ENCODE data around the gene ORAI2. TPM values are rescaled to one million over a fixed set of nuclear protein-coding genes. Genes with fewer than 3 reads are reported as not detected.

Gene ORAI2
- 40.6 and 49.9 TPM in 2 replicates for total RNA-seq

DNA sequence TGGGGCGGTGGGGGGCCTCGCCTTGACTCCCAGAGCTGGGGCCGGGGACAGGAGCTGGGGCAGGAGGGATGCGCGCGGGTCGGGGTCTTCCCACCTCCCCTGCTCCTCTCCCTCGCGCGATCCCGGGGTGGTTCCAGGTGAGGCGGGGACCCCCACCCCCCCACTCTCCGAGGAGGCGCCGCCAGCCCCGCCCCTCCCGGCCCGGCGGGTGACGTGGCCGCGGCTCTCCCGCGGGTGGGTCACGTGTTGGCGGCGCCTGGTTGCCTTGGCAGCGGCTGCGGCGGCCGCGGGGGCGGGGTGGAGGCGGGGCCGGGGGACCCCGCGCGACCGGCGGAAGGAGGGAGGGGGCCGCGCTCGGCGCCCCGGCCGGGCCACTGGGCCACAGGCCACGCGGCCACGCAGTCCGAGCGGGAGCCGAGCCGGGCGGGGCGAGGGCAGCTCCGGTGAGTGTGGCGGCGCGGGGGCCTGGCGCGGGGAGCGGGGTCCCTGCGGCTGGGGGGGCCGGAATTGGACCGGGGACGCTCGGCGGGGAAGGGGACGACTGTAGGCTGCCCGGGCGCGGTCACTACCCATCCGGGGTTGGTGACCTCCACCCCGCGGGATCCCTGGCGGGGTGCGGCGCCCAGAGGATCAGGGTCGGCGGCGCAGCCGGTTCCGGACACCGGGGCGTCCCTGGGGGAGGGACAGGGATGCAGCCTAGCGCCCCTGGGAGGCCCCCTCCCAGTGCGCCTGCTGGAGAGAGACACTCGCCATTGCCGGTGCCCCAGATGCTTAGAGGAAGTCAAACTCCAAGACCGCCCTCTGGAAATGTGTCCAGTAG lies at the start of gene ORAI2:
Gene ORAI2, plus strand, starts transcription at position 357 of the 820 bp plus-strand sequence. CDS start 5,382 bp downstream, outside the sequence.
- H3K4me3 ChIP-seq (ENCODE audit: low read depth, low read length), result peak within 1 kb of the TSS; percentile 81
- DNase-seq (ENCODE audit: low read depth), result peak; percentile 72
- TF ChIP-seq, protein P1, sequence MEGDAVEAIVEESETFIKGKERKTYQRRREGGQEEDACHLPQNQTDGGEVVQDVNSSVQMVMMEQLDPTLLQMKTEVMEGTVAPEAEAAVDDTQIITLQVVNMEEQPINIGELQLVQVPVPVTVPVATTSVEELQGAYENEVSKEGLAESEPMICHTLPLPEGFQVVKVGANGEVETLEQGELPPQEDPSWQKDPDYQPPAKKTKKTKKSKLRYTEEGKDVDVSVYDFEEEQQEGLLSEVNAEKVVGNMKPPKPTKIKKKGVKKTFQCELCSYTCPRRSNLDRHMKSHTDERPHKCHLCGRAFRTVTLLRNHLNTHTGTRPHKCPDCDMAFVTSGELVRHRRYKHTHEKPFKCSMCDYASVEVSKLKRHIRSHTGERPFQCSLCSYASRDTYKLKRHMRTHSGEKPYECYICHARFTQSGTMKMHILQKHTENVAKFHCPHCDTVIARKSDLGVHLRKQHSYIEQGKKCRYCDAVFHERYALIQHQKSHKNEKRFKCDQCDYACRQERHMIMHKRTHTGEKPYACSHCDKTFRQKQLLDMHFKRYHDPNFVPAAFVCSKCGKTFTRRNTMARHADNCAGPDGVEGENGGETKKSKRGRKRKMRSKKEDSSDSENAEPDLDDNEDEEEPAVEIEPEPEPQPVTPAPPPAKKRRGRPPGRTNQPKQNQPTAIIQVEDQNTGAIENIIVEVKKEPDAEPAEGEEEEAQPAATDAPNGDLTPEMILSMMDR (IDR thresholded peaks at IDR 0.05; ENCODE audit: insufficient read depth, low read depth, low read length), result no peak

- no peak overlapping the region for H3K4me3 ChIP-seq (ENCODE audit: low read depth, low read length)
- TF ChIP-seq, protein P1 (IDR thresholded peaks at IDR 0.05; ENCODE audit: insufficient read depth, low read depth, low read length), result no peak
- no peak for DNase-seq (ENCODE audit: low read depth)
These were observed 46.3 kb upstream of the ORAI2 start for GRCh38 chr7:102387064-102387463.

GRCh38 chr7:102389810-102390209 lies 43.6 kb upstream of the ORAI2 start:
- no peak for DNase-seq (ENCODE audit: low read depth)
- H3K4me3 ChIP-seq (ENCODE audit: low read depth, low read length), result no peak overlapping the region
- TF ChIP-seq, protein P1 (IDR thresholded peaks at IDR 0.05; ENCODE audit: insufficient read depth, low read depth, low read length), result no peak

DNA sequence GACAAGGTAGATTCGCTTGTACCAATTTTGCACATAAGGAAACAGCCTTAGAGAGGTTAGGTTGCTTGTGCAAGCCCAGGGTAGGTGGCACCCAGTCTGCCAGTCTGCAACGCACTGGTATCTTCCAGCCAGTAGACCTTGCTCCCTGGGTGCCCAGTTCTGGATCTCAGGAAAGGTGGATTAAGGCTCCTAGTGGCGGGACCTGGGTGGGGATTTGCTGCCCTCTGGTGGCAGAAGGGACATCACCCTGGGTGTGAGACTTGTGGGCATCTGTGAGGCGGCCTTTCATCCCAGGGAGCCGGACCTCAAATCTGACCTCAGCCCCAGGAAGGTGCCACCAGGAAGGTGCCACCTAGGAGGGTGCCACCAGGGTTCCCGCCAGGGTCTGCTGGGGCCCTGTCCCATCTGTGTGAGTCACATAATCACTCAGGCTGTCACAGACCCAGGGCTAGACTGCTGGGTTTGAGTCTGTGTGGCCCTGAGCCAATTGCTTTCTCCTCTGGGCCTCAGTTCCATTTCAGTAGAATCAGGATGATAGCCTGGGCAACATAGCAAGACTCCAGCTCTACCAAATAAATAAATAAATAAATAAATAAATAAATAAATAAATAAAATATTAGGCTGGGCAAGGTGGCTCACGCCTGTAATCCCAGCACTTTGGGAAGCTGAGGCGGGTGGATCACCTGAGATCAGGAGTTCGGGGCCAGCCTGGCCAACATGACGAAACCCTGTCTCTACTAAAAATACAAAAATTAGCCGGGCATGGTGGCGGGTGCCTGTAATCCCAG lies 42.5 kb upstream of the ORAI2 start:
- H3K4me3 ChIP-seq (ENCODE audit: low read depth, low read length), result no peak overlapping the region
- DNase-seq (ENCODE audit: low read depth), result peak; percentile 77
- TF ChIP-seq, protein P1 (IDR thresholded peaks at IDR 0.05; ENCODE audit: insufficient read depth, low read depth, low read length), result peak; percentile 92

DNA sequence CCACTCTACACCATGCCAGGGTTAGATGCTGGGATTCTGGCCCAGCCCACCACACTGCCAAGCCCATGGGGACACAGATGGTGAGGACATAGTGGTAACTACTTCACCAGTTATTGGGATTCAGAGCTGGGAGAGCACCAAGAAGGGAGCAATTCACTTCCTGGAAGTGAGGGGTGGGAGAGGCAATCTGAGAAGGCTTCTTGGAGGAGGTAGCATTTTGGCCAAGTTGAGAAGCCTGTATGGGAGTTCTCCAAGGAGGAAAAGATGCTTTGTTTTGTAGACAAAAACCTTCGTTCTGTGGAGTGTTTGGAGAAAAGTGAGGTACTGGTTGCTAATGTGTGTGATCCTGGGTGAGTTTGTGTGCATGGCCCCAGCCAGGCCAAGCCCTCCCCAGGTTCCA lies 41.0 kb upstream of the ORAI2 start:
- H3K4me3 ChIP-seq (ENCODE audit: low read depth, low read length), result no peak overlapping the region
- TF ChIP-seq, protein P1 (IDR thresholded peaks at IDR 0.05; ENCODE audit: insufficient read depth, low read depth, low read length), result no peak
- DNase-seq (ENCODE audit: low read depth), result no peak

GRCh38 chr7:102393467-102393866 lies 39.9 kb upstream of the ORAI2 start:
- TF ChIP-seq, protein P1 (IDR thresholded peaks at IDR 0.05; ENCODE audit: insufficient read depth, low read depth, low read length), result no peak
- DNase-seq (ENCODE audit: low read depth), result no peak
- no peak overlapping the region for H3K4me3 ChIP-seq (ENCODE audit: low read depth, low read length)
